T-helper 2 cell (primary cell): ENCODE results near the gene STEAP3.

Experiments used
- DNase-seq, 5 experiments: peaks; one replicate each; pipeline versions ENCODE4 v3.0.0 to v3.0.0-alpha.2; 2012 to 2022
- total RNA-seq, 2 donors: gene quantifications; one replicate each; lab custom pipeline; 2026; lab: John Stamatoyannopoulos, UW

Gene STEAP3
- 0 to 0.34 reads per million in 2 donors for total RNA-seq

- DNase-seq = no peak
Measured at GRCh38 chr2:119223521-119224390, at the start of gene STEAP3. Gene STEAP3, plus strand, starts transcription at chr2:119223834. Its CDS starts 7,179 bp downstream, at chr2:119231013.

GRCh38 chr2:119174216-119174992 lies 49.2 kb upstream of the STEAP3 start:
- DNase-seq = peak; percentile 12 to 39 (median 24)

- no peak for DNase-seq
Measured at GRCh38 chr2:119174993-119175347, 48.7 kb upstream of the STEAP3 start.

DNA sequence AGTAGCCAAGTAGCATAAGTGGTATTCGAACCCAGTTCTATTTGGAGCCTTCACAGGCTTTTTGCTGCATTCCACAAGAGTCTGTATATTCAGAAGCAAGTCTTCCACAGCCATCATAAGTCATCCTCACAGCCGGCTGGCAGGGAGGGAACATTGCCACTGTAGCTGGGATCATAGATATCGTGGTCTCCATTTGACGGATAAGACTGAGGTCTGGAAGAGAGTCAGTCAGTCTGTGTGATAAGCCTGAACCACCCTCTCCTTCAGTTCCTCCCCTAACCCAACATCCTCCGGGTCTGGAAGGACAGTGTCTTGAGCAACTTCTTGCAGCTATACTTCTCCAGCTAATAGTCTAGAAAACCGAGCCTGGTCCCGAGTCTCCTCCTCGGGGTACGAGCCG lies 48.1 kb upstream of the STEAP3 start:
- no peak for DNase-seq

GRCh38 chr2:119177171-119177837 lies 46.3 kb upstream of the STEAP3 start:
- DNase-seq = no peak

GRCh38 chr2:119177838-119178190 lies 45.8 kb upstream of the STEAP3 start:
- DNase-seq = no peak

- no peak for DNase-seq
Measured at GRCh38 chr2:119178776-119179175, 44.9 kb upstream of the STEAP3 start.

GRCh38 chr2:119179202-119179601 lies 44.4 kb upstream of the STEAP3 start:
- DNase-seq = no peak

DNA sequence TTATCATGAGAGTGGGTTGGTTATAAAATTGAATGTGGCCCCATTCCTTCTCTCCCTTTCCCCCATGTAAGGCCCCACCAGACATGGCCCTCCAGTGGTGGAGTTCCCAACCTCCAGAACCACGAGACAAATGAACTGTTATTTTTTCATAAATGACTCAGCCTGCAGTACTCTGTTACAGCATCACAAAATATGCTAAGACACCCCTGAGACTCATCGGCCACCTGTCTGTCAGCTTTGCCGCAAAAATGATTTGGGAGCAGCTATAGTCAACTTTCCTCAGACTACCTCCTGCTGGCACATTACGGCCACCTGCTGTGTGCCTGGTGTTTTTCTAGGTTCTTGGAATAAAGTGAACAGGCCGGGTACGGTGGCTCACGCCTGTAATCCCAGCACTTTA lies 43.6 kb upstream of the STEAP3 start:
- no peak for DNase-seq

GRCh38 chr2:119180892-119181291 lies 42.7 kb upstream of the STEAP3 start:
- DNase-seq = no peak

- DNase-seq = no peak
Measured at GRCh38 chr2:119181391-119181790, 42.2 kb upstream of the STEAP3 start.

- DNase-seq = no peak
Measured at GRCh38 chr2:119181791-119182445, 41.7 kb upstream of the STEAP3 start.

DNA sequence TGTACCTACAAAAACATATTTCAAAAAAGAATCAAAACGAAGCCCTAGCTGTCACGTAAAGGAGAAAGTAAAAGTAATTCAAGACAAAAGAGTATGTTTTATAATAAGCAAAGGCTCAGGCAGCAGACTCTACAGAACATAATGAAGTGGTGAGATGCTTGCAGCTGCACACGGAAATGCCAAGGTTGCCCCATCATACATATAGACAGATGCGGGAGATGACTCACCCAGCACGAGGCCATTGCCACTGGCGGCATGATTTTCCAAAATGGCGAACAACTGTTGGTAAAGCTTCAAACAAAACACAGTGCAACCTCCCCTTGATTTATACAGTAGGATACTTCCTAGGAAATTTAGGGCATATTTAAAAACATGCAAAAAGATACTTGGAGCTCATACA lies 39.1 kb upstream of the STEAP3 start:
- DNase-seq = no peak

- no peak for DNase-seq
Measured at GRCh38 chr2:119190321-119191111, 33.1 kb upstream of the STEAP3 start.

DNA sequence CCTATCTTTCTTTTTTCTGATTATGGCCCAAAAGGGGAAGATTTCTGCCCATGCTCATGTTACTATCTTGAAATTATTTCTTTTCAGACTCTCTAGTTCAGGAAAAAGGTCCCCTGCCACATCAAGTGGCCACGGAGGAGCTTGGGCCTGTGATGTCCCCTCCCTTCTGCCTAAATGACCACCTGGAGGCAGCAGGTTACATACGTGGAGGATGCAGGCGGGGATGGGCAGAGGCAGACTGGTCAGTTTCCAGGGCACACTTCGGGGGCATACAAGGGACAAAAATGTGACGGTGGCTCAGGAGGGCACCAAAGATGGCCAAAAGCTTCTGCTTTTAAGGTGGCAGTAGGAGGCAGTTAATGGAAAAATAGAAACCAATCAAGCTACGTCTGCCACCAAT lies 30.7 kb upstream of the STEAP3 start:
- DNase-seq = no peak

- no peak for DNase-seq
Measured at GRCh38 chr2:119195001-119195400, 28.6 kb upstream of the STEAP3 start.

DNA sequence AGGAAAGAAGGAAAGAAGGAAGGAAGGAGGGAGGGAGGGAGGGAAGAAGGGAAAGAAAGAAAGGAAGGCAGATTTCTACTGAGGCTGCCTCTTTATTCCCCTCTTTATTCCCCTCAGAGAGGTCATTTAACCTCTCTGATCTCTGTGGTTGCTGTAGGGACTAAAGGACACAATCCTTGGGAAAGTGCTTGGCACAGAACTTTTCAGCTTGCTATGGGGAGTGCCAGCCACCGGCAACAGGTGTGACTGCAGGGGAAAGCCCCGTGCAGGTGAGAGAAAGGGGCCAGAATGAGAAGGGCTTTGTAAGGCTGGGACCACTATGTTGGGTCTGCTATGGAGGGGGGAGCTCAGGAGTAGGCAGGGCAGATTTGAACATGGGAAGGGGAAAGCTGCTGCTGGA lies 27.7 kb upstream of the STEAP3 start:
- no peak for DNase-seq

DNA sequence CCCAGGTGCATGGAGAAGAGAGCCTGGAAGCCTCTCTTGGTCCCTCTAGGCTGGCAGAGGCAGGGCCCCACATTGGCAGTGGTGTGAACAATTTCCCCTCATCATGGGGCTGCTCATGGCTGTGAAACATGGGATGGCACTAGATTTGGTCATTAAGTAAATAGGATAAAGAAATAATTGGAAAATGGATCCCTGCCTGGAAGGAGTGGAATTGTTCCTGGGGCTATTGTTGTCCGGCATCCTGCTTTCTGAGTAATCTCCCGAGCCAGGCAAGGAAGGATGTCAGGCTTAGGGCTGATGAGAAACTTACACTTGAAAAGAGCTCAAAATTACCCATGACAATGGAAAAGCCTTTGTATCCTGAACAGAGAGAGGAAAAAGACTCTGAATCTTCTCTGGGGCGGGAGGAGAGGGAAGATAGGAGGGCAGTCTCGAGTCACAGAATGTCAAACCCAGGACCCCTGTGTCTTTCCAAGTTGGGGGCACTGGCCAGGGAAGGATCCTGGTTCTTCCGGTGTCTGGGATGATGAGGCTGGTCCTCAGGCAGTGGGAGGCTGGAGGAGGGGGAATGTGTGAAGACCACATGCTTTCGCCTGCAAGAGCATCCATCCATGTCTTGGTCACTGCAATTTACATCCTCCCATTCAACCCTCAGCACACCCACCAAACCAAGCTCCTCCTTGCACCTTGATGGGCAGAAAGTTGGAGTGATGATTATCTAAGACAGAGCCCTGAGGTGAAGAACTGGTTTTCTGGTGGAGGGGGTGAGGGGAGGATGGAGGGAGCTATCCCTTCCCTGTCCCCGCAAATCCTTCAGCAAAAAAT lies 27.1 kb upstream of the STEAP3 start:
- no peak for DNase-seq

DNA sequence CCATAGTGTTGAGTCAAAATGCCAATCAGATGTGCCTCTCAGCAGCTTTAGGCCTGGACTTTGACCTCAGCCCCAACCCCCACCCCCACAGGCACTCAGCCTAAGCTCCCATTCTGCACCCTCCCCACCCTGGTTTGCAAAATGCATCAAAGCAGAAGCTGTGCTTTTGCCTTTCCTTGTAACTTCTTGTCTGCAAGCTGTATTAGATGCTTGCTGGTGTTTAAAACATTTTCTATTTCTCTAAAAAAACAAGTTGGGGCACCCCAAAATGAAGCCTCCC lies 26.6 kb upstream of the STEAP3 start:
- no peak for DNase-seq

GRCh38 chr2:119197529-119198239 lies 25.9 kb upstream of the STEAP3 start:
- no peak for DNase-seq
